Neural cell (in vitro differentiated cells): ENCODE data around the gene ANKRD6. TPM values are rescaled to one million over a fixed set of nuclear protein-coding genes. Genes with fewer than 3 reads are reported as not detected.

Experiments used
- H2AFZ ChIP-seq: fragments of 200-600, 300-800 bp; sonication (generic), shearing (Covaris generic); 2 replicates; pipeline ENCODE4 v1.6.0; 2014; ENCODE audit warnings: low read depth, mild to moderate bottlenecking, antibody characterized with exemption, low read length, moderate library complexity
- H3F3A ChIP-seq: fragments of 200-600 bp; shearing (Covaris generic); 2 replicates; pipeline ENCODE4 v1.6.1; 2016; ENCODE audit warnings: mild to moderate bottlenecking, moderate library complexity, mixed read lengths, antibody characterized with exemption, low read length; ENCODE audit not compliant: insufficient read depth, poor library complexity, severe bottlenecking
- H3K27ac ChIP-seq: fragments of 200-600, 300-800 bp; sonication (generic), shearing (Covaris generic); 2 replicates; pipeline ENCODE4 v1.5.1; 2014; ENCODE audit warnings: mild to moderate bottlenecking, low read length, moderate library complexity
- H3K27me3 ChIP-seq: fragments of 300-800, 200-600 bp; sonication (generic), shearing (Covaris generic); 2 replicates; pipeline ENCODE4 v1.6.0; 2014; ENCODE audit warnings: mild to moderate bottlenecking, low read depth, low read length, moderate library complexity; ENCODE audit not compliant: insufficient read depth
- H3K36me3 ChIP-seq: fragments of 300-800, 200-600 bp; sonication (generic), shearing (Covaris generic); 2 replicates; pipeline ENCODE4 v1.5.1; 2014; ENCODE audit warnings: mild to moderate bottlenecking, antibody characterized with exemption, low read length, moderate library complexity; ENCODE audit not compliant: insufficient read depth
- H3K4me2 ChIP-seq: fragments of 300-800, 200-600 bp; sonication (generic), shearing (Covaris generic); 2 replicates; pipeline ENCODE4 v1.6.0; 2014; ENCODE audit warnings: mild to moderate bottlenecking, low read length
- H3K4me3 ChIP-seq: fragments of 300-800, 200-600 bp; sonication (generic), shearing (Covaris generic); 2 replicates; pipeline ENCODE4 v1.5.1; 2014; ENCODE audit warnings: mild to moderate bottlenecking, low read length, moderate library complexity
- H3K79me2 ChIP-seq: fragments of 200-600 bp; shearing (Covaris generic); replicated peaks from 2 replicates; pipeline ENCODE4 v1.6.0; 2014; ENCODE audit warnings: mild to moderate bottlenecking, low read length, moderate library complexity; ENCODE audit not compliant: insufficient read depth
- H3K9ac ChIP-seq: fragments of 300-800, 200-600 bp; sonication (generic), shearing (Covaris generic); 2 replicates; pipeline ENCODE4 v1.6.1; 2016; ENCODE audit warnings: mild to moderate bottlenecking, low read length, mixed read lengths
- H3K9me2 ChIP-seq: fragments of 200-600 bp; shearing (Covaris generic); 2 replicates; pipeline ENCODE4 v1.6.1; 2016; ENCODE audit warnings: mild to moderate bottlenecking, low read length, mixed read lengths; ENCODE audit not compliant: insufficient read depth
- H3K9me3 ChIP-seq: fragments of 200-600, 300-800 bp; sonication (generic), shearing (Covaris generic); 2 replicates; pipeline ENCODE4 v1.6.1; 2016; ENCODE audit warnings: mild to moderate bottlenecking, mixed run types, low read length, moderate library complexity, mixed read lengths
- H4K20me1 ChIP-seq: fragments of 200-600 bp; shearing (Covaris generic); 2 replicates; pipeline ENCODE4 v1.6.1; 2016; ENCODE audit warnings: mild to moderate bottlenecking, mixed run types; ENCODE audit not compliant: insufficient read depth
- CTCF ChIP-seq: fragments of 450-650 bp; IDR thresholded peaks from 2 replicates; pipeline ENCODE4 v1.5.1; 2014; ENCODE audit warnings: antibody characterized with exemption, mild to moderate bottlenecking, moderate library complexity; ENCODE audit not compliant: poor library complexity, severe bottlenecking
- EP300 ChIP-seq: fragments of 450-650 bp; conservative IDR thresholded peaks from 2 replicates; pipeline ENCODE4 v1.6.1; 2014; ENCODE audit warnings: antibody characterized with exemption, mild to moderate bottlenecking, moderate library complexity; ENCODE audit not compliant: poor library complexity, severe bottlenecking
- EZH2 ChIP-seq: fragments of 200-600, 300-800 bp; shearing (Covaris generic), sonication (generic); IDR thresholded peaks from 2 replicates; pipeline ENCODE4 v1.6.1; 2014; ENCODE audit warnings: antibody characterized with exemption, low read length, borderline replicate concordance, mild to moderate bottlenecking; ENCODE audit not compliant: insufficient read depth, poor library complexity, severe bottlenecking
- MXI1 ChIP-seq: fragments of 450-650 bp; conservative IDR thresholded peaks from 2 replicates; pipeline ENCODE4 v1.6.1; 2014; ENCODE audit warnings: antibody characterized with exemption, mild to moderate bottlenecking; ENCODE audit not compliant: poor library complexity, severe bottlenecking
- POLR2AphosphoS5 ChIP-seq: IDR thresholded peaks from 2 replicates; pipeline ENCODE4 v1.6.1; 2012
- RAD21 ChIP-seq: fragments of 450-650 bp; conservative IDR thresholded peaks from 2 replicates; pipeline ENCODE4 v1.6.1; 2014; ENCODE audit warnings: antibody characterized with exemption, mild to moderate bottlenecking, moderate library complexity
- SMC3 ChIP-seq: fragments of 450-650 bp; conservative IDR thresholded peaks from 2 replicates; pipeline ENCODE4 v1.6.1; 2014; ENCODE audit warnings: antibody characterized with exemption, mild to moderate bottlenecking, moderate library complexity; ENCODE audit not compliant: poor library complexity
- TAF1 ChIP-seq: IDR thresholded peaks from 2 replicates; pipeline ENCODE4 v1.6.1; 2012; ENCODE audit warnings: low read depth
- polyA plus RNA-seq: library from polyadenylated mRNA; depleted of rRNA; stranded (reverse); fragments of >200 nt; gene quantifications from 2 replicates; pipeline ENCODE4 v1.2.3, GENCODE V29; 2014
- TF ChIP-seq, protein P1 (sequence below): IDR thresholded peaks from 2 replicates; pipeline ENCODE4 v1.6.1; 2012; ENCODE audit warnings: borderline replicate concordance

ANKRD6 gene
- polyA plus RNA-seq, 1 donor from 2014 or later = 43.5 TPM

DNA sequence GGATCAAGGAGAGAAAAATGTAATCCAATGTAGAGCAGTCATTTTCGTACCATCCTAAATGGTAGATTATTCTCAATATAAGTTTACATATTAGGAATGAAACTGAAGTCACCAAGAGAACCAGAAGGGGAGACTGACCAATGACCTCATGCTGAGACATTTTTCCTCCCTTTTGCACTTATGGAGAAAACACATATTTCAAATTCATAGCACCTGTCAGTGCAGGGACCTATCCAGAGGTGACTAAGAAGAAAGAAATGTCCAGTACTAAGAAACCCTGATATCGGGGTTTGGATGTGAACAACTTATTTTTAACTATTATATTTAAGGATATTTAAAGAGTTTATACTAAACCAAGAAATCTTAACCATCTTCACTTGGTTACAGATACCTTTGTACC lies 222.2 kb downstream of the ANKRD6 start:
- Histone ChIP-seq H3K4me3 (no peak overlapping the region), H4K20me1 (no peaks in the 10 kb centered on the region), H3K9me2 (no peaks in the 10 kb centered on the region), H3K27ac (no peak overlapping the region), H3K36me3 (peaks cover 15% of the 10 kb centered on the region), H3F3A (no peaks in the 10 kb centered on the region), H2AFZ (no peak overlapping the region), H3K9me3 (no peaks in the 10 kb centered on the region), H3K9ac (no peak overlapping the region), H3K4me2 (no peak overlapping the region), H3K27me3 (no peaks in the 10 kb centered on the region), H3K79me2 (no peaks in the 10 kb centered on the region)
- no peak for TF ChIP-seq CTCF
- TF ChIP-seq POLR2AphosphoS5 = no peak
- no peak for TF ChIP-seq SMC3
- no peak for TF ChIP-seq TAF1
- TF ChIP-seq, protein P1, sequence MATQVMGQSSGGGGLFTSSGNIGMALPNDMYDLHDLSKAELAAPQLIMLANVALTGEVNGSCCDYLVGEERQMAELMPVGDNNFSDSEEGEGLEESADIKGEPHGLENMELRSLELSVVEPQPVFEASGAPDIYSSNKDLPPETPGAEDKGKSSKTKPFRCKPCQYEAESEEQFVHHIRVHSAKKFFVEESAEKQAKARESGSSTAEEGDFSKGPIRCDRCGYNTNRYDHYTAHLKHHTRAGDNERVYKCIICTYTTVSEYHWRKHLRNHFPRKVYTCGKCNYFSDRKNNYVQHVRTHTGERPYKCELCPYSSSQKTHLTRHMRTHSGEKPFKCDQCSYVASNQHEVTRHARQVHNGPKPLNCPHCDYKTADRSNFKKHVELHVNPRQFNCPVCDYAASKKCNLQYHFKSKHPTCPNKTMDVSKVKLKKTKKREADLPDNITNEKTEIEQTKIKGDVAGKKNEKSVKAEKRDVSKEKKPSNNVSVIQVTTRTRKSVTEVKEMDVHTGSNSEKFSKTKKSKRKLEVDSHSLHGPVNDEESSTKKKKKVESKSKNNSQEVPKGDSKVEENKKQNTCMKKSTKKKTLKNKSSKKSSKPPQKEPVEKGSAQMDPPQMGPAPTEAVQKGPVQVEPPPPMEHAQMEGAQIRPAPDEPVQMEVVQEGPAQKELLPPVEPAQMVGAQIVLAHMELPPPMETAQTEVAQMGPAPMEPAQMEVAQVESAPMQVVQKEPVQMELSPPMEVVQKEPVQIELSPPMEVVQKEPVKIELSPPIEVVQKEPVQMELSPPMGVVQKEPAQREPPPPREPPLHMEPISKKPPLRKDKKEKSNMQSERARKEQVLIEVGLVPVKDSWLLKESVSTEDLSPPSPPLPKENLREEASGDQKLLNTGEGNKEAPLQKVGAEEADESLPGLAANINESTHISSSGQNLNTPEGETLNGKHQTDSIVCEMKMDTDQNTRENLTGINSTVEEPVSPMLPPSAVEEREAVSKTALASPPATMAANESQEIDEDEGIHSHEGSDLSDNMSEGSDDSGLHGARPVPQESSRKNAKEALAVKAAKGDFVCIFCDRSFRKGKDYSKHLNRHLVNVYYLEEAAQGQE = no peak
- no peak for TF ChIP-seq MXI1
- no peak for TF ChIP-seq EP300
- TF ChIP-seq EZH2 = no peak
- TF ChIP-seq RAD21 = no peak

- Histone ChIP-seq H3K27ac (no peak overlapping the region), H3K9ac (no peak overlapping the region), H3K36me3 (peaks cover 6% of the 10 kb centered on the region), H3K9me2 (no peaks in the 10 kb centered on the region), H3K4me3 (no peak overlapping the region), H4K20me1 (no peaks in the 10 kb centered on the region), H3K79me2 (no peaks in the 10 kb centered on the region), H3K4me2 (no peak overlapping the region), H3K9me3 (no peaks in the 10 kb centered on the region), H2AFZ (no peak overlapping the region), H3F3A (no peaks in the 10 kb centered on the region), H3K27me3 (no peaks in the 10 kb centered on the region)
- TF ChIP-seq TAF1 = no peak
- TF ChIP-seq EZH2 = no peak
- TF ChIP-seq, protein P1 = no peak
- TF ChIP-seq POLR2AphosphoS5 = no peak
- TF ChIP-seq EP300 = no peak
- TF ChIP-seq SMC3 = no peak
- no peak for TF ChIP-seq MXI1
- no peak for TF ChIP-seq RAD21
- no peak for TF ChIP-seq CTCF
Measured at GRCh38 chr6:89657445-89658158, 224.7 kb downstream of the ANKRD6 start.
